Cortex of kidney (tissue), 1 donor: ENCODE measurements around the gene SLC12A1.
"Not testable (repeated sequence)": the region's sequence is repeated elsewhere in the genome, so short reads cannot be mapped to it uniquely, and the experiment has no call there.

Experiments used
- DNase-seq: peaks from one replicate; lab custom pipeline; 2025; lab: John Stamatoyannopoulos, UW

The SLC12A1 gene

DNA sequence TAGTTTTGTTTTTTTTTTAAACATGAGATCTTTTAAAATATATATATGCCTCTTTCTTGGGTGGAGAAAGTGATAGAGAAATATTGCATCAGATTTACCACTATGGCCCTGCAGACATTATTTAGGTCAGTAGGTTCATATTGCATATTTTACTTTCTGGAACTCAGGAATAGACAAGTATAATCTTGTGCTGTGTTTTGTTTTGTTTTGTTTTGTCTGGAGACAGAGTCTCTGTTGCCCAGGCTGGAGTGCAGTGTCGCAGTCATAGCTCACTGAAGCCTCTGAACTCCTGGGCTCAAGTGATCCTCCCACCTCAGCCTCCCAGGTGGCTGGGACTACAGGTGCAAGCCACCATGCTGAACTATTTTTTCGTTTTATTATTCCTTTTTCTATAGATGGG, 103.6 kb downstream of the SLC12A1 start:
- DNase-seq = no peak

DNA sequence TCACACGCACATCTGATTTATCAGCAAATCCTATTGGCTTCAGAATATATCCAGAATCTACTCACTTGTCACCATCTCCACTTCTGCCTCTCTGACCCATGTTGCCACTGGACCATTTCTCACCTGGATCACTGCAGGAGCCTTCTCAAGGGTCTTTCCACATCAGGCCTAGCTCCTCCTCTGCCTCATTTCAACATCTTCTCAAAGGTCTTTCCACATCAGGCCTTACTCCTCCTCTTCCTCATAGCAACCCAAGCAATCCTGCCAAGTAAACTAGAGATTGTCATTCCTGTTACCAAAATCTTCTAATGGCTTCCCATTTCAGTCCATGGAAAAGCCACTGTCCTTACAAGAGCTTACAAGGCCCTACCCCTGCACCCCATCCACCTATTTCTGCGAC, 107.1 kb downstream of the SLC12A1 start:
- no peak for DNase-seq

DNA sequence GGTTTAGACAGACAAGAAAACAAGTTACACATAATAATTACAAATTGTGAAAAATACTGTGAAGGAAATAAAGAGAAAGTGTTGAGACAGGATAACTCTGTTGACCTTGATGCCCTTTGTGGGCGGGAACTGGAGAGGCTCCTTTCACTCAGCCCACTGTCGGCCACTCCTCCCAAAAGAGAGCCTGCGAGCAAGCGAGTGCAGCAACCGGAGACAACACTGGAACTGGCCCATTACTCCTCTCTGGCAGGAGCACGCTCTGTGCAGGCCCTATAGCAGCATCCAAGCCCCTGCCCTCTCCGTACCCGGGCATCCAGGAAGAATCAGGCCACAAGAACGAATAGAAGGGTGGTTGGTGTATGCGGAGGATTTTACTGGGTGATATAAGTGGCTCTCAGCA, 108.9 kb downstream of the SLC12A1 start:
- DNase-seq = no peak

DNA sequence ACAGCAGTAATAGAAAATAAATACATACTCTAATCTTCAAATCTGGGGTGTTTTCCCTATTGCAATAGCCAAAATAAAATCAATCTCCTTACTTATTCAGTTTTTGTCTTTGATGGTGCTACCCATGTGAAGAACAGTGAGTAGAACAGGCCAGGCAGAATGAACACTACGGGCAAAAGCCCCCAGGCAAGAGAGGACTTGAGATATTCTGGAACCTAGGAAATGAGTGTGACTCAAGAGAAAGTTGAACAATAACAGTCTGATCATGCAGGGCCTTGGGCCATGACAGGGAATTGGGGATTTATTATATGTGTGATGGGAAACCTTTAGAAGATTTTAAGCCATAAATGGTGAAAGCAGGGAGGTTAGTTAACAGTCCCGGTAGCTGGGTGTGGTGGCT, 111.1 kb downstream of the SLC12A1 start:
- no peak for DNase-seq

- no peak for DNase-seq
Observed at GRCh38 chr15:48318131-48318530, 112.0 kb downstream of the SLC12A1 start.

GRCh38 chr15:48323294-48323693, 117.2 kb downstream of the SLC12A1 start:
- no peak for DNase-seq

GRCh38 chr15:48324949-48325348, 118.8 kb downstream of the SLC12A1 start:
- no peak for DNase-seq

- no peak for DNase-seq
Observed at GRCh38 chr15:48325400-48325799, 119.3 kb downstream of the SLC12A1 start.

GRCh38 chr15:48326180-48326579, 120.1 kb downstream of the SLC12A1 start:
- not testable (repeated sequence) for DNase-seq

DNA sequence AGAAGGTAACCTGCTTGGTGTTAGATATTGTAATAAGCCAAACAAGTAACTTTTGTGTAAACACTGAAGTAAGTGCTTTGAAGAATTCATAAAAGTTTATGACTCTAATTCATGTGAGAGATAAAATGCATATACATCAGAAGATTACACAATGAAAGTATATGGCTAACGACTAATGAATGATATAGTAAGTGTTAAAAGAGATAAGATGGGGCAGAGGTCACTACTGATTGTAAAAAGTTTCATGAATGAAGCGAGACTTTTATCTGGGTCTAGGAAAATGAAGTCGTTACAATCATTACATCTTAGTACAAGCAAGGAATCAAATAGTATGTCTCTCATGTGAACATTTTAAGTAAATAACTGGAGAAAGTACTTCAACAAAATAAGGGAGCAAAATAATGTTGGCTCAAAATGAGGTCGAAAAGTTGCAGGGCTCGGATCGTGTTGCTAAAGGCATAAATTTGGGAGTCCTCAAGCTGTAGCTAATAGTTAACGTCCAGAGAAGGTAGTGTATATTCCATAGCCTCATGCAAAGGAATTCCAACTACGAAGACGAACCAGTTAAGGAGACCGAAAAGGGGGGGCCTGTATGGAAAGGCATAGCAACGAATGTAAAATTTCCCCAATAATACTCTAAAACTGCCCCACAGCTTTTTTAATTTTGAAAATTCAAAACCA, 124.1 kb downstream of the SLC12A1 start:
- no peak for DNase-seq

DNA sequence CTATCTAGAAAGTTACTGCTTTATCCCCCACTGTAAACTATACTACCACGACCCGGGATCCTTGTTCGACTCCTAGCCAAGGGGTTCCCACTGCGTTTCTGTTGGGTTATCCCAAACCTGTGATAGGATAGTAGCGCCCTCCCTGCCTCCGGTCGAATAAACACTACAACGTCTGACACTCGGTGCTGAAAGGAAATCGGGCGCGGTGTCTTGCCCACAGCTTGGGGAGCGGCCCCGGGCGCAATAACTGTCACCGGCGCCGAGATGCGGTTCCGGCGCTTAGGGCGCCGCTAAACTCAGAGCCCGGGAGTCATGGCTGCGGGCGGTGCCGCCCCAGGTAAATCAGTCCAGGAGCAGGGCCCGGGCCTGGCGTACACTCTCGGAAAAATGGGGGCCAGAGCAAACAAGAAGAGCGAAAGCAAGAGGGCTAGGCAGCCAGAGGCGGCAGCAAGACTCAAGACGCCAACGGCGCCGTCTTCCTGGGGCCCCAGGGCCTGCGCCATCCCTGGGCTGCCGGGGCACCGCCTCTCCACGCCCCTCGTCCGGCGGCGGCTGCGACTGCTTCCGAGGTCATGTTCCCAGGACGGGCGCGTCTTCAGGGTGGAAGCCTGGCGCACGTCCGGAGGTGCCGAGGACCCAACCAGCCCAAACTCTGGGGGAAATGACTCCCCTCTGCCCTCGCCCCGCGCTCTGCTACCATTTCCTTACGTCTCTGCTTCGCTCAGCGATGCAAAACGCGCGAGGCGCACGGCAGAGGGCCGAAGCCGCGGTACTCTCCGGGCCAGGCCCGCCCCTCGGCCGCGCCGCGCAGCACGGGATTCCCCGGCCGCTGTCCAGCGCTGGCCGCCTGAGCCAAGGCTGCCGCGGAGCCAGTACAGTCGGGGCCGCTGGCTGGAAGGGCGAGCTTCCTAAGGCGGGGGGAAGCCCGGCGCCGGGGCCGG, 125.0 kb downstream of the SLC12A1 start, which contains the start of gene DUT:
Gene DUT, plus strand, starts transcription at position 575 of the 941 bp plus-strand sequence. Its CDS starts 87 bp downstream, at position 662.
- DNase-seq = peak; percentile 22

DNA sequence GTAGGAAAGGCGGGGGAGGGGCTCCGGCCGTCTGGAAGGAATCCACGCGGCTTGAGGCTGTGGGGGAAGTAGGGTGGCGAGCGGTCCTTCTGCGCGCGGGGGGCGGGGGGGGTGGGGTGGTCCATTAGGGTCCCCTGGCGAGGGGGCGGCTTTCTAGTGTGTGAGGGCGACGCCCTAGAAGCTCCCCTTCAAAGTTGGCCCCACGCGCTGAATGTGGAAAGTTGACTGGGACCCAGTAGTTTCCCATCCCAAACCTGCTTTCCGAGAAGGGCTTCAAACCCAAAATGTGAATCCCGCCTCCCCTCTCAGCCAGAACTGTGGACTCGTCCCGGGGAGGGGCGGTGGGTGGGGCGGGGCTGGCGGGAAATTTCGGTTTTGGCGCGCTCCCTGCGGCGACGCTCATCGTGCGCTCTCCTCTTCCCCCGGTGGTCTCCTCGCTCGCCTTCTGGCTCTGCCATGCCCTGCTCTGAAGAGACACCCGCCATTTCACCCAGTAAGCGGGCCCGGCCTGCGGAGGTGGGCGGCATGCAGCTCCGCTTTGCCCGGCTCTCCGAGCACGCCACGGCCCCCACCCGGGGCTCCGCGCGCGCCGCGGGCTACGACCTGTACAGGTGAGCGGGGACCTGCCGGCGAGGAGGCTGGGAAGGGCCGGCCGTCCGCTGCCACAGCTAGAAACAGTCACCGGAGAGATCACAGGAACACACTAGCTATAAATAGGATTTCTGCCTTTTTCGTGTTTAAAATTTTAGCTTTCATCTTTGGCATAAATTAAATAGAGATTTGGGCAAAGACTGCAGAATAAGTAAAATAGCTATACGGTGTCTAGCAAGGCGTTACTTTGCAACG, 125.9 kb downstream of the SLC12A1 start:
- DNase-seq = no peak

DNA sequence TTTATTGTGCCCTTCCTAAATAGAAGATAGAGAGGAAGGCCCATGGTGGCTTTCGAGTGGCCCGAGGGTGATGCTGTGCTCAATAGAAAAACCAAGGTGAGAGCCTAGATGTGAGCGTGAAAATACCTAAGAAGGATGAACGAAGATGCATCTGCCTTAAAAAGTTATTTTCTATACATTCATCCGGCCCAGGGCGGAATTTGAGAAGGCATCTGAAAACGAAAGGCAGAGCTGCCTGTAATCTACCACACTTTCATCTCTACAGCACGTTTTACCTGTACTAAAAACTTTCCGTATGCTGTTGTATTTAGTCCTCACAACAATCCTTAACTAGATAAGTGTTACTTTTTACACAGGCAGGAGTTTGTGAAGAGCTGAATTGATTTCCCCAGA, 126.5 kb downstream of the SLC12A1 start:
- DNase-seq = no peak

- no peak for DNase-seq
Observed at GRCh38 chr15:48333540-48333939, 127.4 kb downstream of the SLC12A1 start.

DNA sequence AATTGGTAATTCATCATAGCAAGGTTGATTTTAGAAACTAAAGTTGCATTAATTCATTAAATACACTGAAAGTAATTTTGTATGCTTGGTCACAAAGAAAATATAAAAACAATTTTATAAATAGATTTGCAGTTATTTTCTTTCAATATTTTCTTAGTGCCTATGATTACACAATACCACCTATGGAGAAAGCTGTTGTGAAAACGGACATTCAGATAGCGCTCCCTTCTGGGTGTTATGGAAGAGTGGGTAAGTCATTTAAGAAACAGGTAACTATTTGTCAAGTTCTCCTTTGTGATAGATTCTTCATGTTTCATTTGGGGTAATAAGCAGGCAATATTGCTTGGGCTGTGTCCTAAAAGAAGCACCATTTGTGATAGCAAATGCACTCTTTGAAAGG, 128.2 kb downstream of the SLC12A1 start:
- DNase-seq = no peak

DNA sequence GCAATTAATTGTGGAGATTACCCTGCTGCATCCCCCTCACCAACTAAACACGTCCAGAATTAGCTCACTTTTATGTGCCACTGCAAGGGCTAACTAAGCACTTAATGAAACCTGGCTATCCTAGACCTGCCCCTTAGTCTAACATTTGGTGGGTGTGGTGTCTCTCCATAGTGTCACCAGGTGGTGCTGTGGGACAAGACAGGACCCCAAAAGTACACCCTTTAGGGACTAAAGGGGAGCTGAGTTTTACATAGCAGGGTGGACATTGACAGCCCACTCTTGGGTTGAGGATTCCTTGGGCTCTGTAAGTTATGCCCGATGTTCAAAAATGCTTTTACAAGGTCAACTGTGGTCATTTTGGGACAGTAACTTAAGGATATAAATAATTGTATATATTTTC, 130.8 kb downstream of the SLC12A1 start:
- no peak for DNase-seq

DNA sequence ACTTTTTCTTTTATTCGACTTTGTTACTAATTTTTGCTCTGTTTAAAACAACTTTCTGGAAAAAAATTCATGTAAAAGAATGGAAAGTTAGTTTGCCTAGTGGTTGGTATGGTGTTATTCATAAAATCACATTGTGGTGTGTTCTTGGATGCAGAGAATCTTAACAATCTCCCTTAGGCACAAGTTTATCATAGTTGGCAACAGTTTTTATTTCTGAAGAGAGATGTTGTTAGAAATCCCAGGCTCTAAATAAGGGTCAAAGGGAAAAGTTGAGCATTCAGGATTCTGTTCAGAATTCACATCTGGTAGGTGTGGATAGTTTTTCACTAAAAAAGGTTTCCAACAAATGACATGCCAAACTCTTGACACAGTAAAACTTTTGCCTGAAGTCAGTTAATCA, 131.5 kb downstream of the SLC12A1 start:
- no peak for DNase-seq

- no peak for DNase-seq
Observed at GRCh38 chr15:48340111-48340510, 134.0 kb downstream of the SLC12A1 start.

DNA sequence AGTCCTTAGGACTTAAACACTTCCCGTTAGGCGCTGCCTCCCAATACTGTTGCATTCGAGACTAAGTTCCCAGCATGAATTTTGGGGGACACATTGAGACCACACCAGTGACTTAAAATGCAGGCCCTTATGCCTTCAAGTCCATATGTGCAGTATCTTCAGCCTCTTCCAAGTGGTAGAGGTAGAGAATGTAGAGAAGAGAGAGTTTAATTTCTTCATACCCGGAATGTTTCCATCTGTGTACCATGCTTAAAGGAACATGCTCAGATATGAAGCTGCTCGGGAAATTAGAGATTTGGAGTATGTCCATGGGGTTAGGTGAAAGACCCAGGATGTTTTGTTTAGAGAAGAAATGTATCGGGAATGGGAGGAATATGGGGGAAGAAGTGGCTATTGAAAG, 137.8 kb downstream of the SLC12A1 start:
- DNase-seq = no peak

DNA sequence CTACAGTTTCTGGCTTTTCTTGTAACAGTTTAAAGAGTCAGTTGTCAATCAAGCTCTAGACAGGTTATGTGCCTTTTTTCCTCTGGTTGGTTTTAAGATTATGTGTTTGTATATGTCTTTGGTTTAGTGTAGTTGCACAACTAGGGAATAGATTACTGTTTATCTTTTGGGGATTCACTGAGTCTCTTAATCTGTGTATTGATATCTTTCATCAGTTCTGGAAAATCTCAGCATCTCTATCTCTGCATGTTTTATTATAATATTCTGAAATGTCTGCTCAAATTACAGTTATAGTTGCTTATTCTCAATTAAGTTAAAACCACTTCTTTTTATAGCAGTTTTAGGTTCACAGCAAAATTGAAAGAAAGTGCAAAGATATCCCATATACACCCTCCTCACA, 139.4 kb downstream of the SLC12A1 start:
- DNase-seq = no peak

GRCh38 chr15:48352474-48353072, 146.5 kb downstream of the SLC12A1 start:
- no peak for DNase-seq
